Activated CD8-positive, alpha-beta memory T cell treated with anti-CD3 and anti-CD28 coated beads, Interleukin-2, amount 10 ng/mL, durations not matched to agents 7 days and 5 days (primary cell): ENCODE measurements around the gene BCAS2. TPM values are rescaled to one million over a fixed set of nuclear protein-coding genes. Genes with fewer than 3 reads are reported as not detected.
"Not testable (repeated sequence)": the region's sequence is repeated elsewhere in the genome, so short reads cannot be mapped to it uniquely, and the experiment has no call there.

Experiments used
- ATAC-seq: fragments of 150-1000 bp; cut with Tn5 transposase; one replicate; pipeline ENCODE4 v1.10.0; 2021; ENCODE audit warnings: moderate library complexity
- CTCF ChIA-PET: fragments of 350-600 bp; sonication (Branson Sonifier 250); formaldehyde crosslinking; loops from one replicate; lab custom pipeline; 2021; ENCODE audit warnings: antibody characterized with exemption; lab: Charles Lee
- DNase-seq: peaks from one replicate; pipeline ENCODE4 v3.0.0-alpha.2; 2020
- H3K27ac Mint-ChIP-seq: one replicate; pipeline ENCODE4 v1.8.0; 2021; ENCODE audit warnings: mild to moderate bottlenecking, mixed read lengths
- H3K27me3 Mint-ChIP-seq: one replicate; pipeline ENCODE4 v1.8.0; 2021; ENCODE audit warnings: mixed read lengths
- H3K36me3 Mint-ChIP-seq: one replicate; pipeline ENCODE4 v1.8.0; 2021; ENCODE audit warnings: mild to moderate bottlenecking, mixed read lengths
- H3K4me1 Mint-ChIP-seq: one replicate; pipeline ENCODE4 v1.8.0; 2021; ENCODE audit warnings: mixed read lengths
- H3K4me3 Mint-ChIP-seq: one replicate; pipeline ENCODE4 v1.8.0; 2021; ENCODE audit warnings: mild to moderate bottlenecking, moderate library complexity, mixed read lengths
- H3K9me3 Mint-ChIP-seq: one replicate; pipeline ENCODE4 v1.8.0; 2022; ENCODE audit warnings: low read depth, mixed read lengths
- total RNA-seq, 2 experiments: library from RNA; stranded (reverse); gene quantifications; one replicate each; pipeline ENCODE4 v1.2.3, GENCODE V29; 2021

The BCAS2 gene
- total RNA-seq, 2 experiments from 2014 or later = 36.3 to 44.1 TPM

DNA sequence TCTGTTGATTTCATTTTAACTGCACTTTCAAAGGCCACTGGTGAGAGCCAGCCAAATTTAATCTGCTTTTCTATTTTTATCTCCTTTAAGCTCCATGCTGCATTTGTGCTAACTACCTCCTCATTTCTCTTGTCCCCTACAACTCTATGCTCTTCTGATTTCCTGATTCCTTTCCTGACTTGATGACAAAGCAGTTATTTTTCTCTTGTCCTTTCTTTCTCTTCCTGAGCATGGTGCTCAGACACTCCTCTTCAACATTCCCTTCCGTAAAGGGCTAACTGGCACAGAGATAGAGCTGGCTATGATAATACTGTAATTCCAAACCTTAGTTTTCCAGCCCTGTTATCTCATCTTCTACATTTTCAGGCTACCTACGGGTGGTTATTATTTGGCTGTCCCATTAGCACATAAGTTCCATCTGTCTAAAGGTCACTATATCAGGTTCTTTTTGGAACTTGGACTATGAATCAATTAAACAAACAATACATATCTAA lies 6.8 kb upstream of the BCAS2 start:
- no peak for DNase-seq
- Mint-ChIP-seq H3K27ac (no peak overlapping the region), H3K4me3 (no peak overlapping the region), H3K27me3 (peaks cover 10% of the 10 kb centered on the region), H3K36me3 (peaks cover 2% of the 10 kb centered on the region), H3K9me3 (no peaks in the 10 kb centered on the region), H3K4me1 (peaks cover 2% of the 10 kb centered on the region)
- CTCF ChIA-PET = no interaction called here
- ATAC-seq = no peak

DNA sequence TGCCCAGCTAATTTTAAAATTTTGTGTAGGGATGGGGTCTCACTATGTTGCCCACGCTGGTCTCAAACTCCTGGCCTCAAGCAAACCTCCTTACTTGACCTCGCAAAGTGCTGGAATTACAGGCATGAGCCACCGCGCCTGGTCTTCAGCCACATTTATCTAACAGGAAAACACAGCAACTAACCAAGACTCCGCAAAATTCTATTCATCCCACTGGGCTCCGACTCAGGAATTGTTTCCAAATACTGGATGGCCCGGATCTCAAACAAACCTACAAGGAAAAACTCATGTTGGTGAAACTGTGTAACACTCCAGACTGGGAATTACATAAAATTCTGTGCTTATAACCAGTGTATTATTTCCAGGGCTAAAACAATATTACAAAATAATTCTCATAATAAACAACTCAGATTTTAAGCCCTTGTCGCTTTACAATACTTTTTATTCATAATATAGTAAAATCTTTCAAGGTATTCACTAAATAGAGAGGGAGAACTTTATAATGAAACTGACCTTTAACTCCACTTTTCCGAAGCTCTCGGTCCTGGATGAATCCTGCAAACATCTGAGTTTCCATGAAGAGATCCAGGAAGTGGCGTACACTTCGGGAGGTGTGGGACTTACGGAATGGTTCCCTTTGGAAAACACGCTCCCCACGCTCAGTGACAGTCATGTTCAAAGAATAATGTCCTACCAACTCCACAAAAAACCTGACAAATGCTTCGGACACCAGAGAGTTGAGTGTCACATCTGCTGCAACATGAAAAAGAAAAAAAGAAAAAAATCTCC lies 6.0 kb upstream of the BCAS2 start:
- Mint-ChIP-seq H3K27me3 (peaks cover 6% of the 10 kb centered on the region), H3K27ac (no peak overlapping the region), H3K4me1 (peaks cover 4% of the 10 kb centered on the region), H3K4me3 (no peak overlapping the region), H3K9me3 (no peaks in the 10 kb centered on the region), H3K36me3 (peaks cover 2% of the 10 kb centered on the region)
- CTCF ChIA-PET = interaction anchor here (1.3 kb wide), 1 partner anchor 240 kb away, joined by 3 read pairs; no protein-coding TSS in a partner anchor
- DNase-seq (no peak), ATAC-seq (no peak)

DNA sequence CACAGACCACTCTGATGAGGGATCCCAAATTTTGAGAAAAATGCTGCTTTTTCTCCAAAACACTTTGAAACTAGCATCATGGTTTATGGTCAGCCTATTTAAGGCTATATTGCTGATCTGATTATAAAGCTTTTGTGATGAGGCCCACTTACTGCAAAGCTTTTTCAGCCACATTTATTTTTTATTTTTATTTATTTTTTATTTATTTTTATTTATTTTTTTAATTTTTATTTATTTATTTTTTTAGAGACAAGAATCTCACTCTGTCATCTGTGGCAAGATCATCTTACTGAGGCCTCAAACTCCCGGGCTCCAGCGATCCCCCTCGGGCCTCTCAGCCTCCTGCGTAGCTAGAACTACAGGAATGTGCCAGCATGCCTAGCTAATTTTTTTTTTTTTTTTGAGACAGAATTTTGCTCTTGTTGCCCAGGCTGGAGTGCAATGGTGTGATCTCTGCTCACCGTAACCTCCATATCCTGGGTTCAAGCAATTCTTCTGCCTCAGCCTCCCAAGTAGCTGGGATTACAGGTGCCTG lies 5.2 kb upstream of the BCAS2 start:
- ATAC-seq = no peak
- peaks cover 6% of the 10 kb centered on the region for H3K27me3 Mint-ChIP-seq
- H3K9me3 Mint-ChIP-seq = no peaks in the 10 kb centered on the region
- CTCF ChIA-PET = interaction anchor here (1.3 kb wide), 1 partner anchor 239 kb away, joined by 3 read pairs; no protein-coding TSS in a partner anchor
- no peak overlapping the region for H3K4me3 Mint-ChIP-seq
- no peak overlapping the region for H3K27ac Mint-ChIP-seq
- H3K4me1 Mint-ChIP-seq = peaks cover 12% of the 10 kb centered on the region
- no peak for DNase-seq
- H3K36me3 Mint-ChIP-seq = peaks cover 2% of the 10 kb centered on the region

DNA sequence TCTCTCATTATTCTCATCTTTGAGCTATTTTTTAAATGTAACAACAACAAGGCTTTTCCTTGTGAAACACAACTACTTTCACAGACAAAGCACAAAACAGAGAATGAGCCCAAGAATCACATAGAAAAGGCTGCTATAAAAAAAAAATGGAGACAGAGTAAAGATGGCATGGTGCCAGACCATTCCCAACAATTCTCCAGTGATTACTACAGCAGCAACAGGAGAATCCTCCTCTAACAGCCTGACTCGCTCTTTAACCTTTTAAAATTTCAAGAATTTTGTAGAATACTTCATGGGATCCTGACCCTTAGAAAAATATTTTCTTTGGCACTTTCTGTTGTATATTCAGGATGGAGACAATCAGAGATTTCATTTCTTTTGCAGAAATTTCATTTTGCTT lies 3.8 kb upstream of the BCAS2 start:
- H3K27me3 Mint-ChIP-seq = peaks cover 6% of the 10 kb centered on the region
- peaks cover 19% of the 10 kb centered on the region for H3K4me1 Mint-ChIP-seq
- DNase-seq (no peak), ATAC-seq (no peak)
- H3K9me3 Mint-ChIP-seq = no peaks in the 10 kb centered on the region
- H3K36me3 Mint-ChIP-seq = peaks cover 4% of the 10 kb centered on the region
- no peak overlapping the region for H3K4me3 Mint-ChIP-seq
- no peak overlapping the region for H3K27ac Mint-ChIP-seq
- CTCF ChIA-PET = no interaction called here

DNA sequence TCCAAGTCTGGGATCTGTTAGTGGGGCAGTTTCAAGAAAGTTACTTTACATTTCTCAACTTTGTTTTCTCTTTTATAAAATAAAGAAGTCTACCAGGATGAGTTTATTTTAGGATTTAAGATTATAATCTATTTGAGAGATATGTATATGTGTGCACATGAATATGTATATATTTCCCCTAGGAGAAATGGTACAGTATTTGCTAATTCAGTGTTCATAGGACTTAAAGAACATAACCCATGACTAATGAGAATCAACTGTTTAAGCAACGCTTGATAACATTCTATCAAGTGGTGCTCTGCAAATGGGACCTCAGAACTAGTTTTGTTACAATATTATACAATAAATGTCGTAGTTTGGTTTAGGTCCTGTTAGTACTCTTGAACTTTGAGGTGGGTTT lies 7.0 kb downstream of the BCAS2 start:
- peaks cover 18% of the 10 kb centered on the region for H3K4me1 Mint-ChIP-seq
- no peak overlapping the region for H3K4me3 Mint-ChIP-seq
- no peak overlapping the region for H3K27ac Mint-ChIP-seq
- H3K27me3 Mint-ChIP-seq = no peaks in the 10 kb centered on the region
- ATAC-seq (no peak), DNase-seq (no peak)
- no peaks in the 10 kb centered on the region for H3K9me3 Mint-ChIP-seq
- peaks cover 48% of the 10 kb centered on the region for H3K36me3 Mint-ChIP-seq
- CTCF ChIA-PET = interaction anchor here (1.0 to 1.5 kb wide), 2 partner anchors 9 to 15 kb away, joined by 3 read pairs; no protein-coding TSS in a partner anchor

DNA sequence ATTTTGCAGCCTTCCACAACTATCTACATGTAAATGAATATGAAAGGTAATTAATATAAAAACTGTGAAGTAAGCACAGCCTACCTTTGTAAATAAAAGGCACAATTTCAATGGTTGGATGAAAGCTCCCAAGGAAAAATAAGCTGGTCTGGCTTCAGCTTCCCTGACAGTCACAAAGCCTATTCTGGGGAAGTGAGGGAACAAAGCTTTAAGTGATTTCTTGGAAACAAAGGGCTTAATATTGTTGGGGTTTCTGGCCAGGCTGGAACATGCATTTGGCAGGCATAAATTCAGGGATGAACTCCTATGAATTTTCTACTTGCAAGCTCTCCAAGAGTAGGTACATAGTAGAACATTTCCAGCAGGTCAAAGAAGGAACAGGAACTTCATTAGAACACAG lies 17.3 kb downstream of the BCAS2 start:
- Mint-ChIP-seq H3K4me1 (no peaks in the 10 kb centered on the region), H3K9me3 (no peaks in the 10 kb centered on the region), H3K4me3 (no peak overlapping the region), H3K27ac (no peak overlapping the region), H3K36me3 (peaks cover 37% of the 10 kb centered on the region), H3K27me3 (no peaks in the 10 kb centered on the region)
- CTCF ChIA-PET = no interaction called here
- no peak for DNase-seq
- ATAC-seq = no peak

DNA sequence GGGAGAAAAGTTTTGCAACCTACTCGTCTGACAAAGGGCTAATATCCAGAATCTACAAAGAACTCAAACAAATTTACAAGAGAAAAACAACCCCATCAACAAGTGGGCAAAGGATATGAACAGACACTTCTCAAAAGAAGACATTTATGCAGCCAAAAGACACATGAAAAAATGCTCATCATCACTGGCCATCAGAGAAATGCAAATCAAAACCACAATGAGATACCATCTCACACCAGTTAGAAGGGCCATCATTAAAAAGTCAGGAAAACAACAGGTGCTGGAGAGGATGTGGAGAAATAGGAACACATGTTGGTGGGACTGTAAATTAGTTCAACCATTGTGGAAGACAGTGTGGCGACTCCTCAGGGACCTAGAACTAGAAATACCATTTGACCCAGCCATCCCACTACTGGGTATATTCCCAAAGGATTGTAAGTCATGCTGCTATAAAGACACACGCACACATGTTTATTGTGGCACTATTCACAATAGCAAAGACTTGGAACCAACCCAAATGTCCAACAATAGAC lies 18.4 kb downstream of the BCAS2 start:
- DNase-seq, CTCF ChIA-PET, H3K27ac Mint-ChIP-seq, H3K4me1 Mint-ChIP-seq, H3K4me3 Mint-ChIP-seq, H3K9me3 Mint-ChIP-seq, ATAC-seq, H3K27me3 Mint-ChIP-seq: not testable (repeated sequence)
- peaks cover 34% of the 10 kb centered on the region for H3K36me3 Mint-ChIP-seq

DNA sequence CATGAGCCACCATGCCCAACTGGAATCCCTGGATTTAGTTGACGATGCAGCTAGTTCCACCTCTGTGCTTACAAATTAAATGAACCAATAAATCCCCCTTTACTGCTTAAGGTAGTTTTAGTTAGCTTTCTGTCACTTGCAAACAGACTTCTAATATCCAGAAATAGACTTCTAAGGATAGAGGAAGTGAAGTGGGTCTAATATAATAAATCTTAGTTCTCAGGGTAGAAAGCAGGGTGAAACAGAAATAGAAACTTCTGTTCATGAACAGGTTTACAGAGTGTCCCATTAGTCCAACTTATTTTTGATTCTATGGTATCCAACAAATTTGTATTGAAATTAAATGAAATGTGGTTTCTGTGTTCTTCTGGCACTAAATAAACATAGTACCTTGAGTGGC lies 20.1 kb downstream of the BCAS2 start:
- no peaks in the 10 kb centered on the region for H3K9me3 Mint-ChIP-seq
- ATAC-seq = no peak
- H3K36me3 Mint-ChIP-seq = peaks cover 20% of the 10 kb centered on the region
- H3K4me3 Mint-ChIP-seq = no peak overlapping the region
- no peak overlapping the region for H3K27ac Mint-ChIP-seq
- no peaks in the 10 kb centered on the region for H3K4me1 Mint-ChIP-seq
- H3K27me3 Mint-ChIP-seq = no peaks in the 10 kb centered on the region
- CTCF ChIA-PET = interaction anchor here (0.6 kb wide), 1 partner anchor 2000 kb away, joined by 4 read pairs; no protein-coding TSS in a partner anchor
- no peak for DNase-seq

DNA sequence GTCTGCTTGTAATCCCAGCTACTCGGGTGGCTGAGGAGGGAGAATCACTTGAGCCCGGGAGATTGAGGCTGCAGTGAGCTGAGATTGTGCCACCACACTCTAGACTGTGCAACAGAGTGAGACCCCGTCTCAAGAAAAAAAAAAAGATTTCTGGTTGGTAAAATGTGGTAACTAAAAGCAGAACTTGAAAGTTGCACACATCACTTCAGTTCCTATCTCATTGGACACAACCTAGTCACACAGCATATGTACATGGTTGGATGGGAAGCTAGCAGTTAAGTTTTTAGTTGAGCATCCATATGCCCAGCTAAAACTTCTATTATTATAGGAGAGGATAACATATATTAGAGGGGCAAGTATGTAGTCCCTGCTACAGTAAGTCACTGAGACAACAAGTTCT lies 22.1 kb downstream of the BCAS2 start:
- CTCF ChIA-PET = interaction anchor here (1.1 to 1.9 kb wide), 2 partner anchors 14 to 212 kb away, joined by 3 to 10 read pairs; no protein-coding TSS in a partner anchor
- no peak for ATAC-seq
- no peak overlapping the region for H3K27ac Mint-ChIP-seq
- no peak for DNase-seq
- peaks cover 6% of the 10 kb centered on the region for H3K36me3 Mint-ChIP-seq
- H3K9me3 Mint-ChIP-seq = no peaks in the 10 kb centered on the region
- H3K4me3 Mint-ChIP-seq = no peak overlapping the region
- no peaks in the 10 kb centered on the region for H3K27me3 Mint-ChIP-seq
- no peaks in the 10 kb centered on the region for H3K4me1 Mint-ChIP-seq

DNA sequence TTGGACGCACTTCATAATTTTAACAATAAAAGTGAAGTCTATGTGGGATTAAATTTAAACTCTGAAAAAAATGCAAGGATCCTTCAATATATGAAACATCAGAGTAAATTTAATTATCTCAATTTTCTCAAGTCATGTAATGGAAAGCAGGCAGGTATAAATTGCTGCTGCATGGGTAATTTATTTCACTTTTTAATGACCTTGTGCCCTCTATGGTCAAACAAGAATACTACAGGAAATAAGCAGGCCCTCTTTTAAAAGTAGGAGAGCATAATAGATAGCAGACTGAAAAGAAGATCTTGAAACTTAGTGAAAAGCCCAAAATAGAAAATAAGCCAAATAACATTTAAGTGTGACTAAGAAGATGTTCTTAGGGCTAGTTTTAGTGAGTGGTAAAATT lies 22.9 kb downstream of the BCAS2 start:
- CTCF ChIA-PET = interaction anchor here (0.9 to 1.9 kb wide), 2 partner anchors 212 to 213 kb away, joined by 3 to 10 read pairs; no protein-coding TSS in a partner anchor
- DNase-seq = no peak
- no peaks in the 10 kb centered on the region for H3K9me3 Mint-ChIP-seq
- no peaks in the 10 kb centered on the region for H3K27me3 Mint-ChIP-seq
- H3K36me3 Mint-ChIP-seq = peaks cover 6% of the 10 kb centered on the region
- ATAC-seq = no peak
- no peak overlapping the region for H3K27ac Mint-ChIP-seq
- no peaks in the 10 kb centered on the region for H3K4me1 Mint-ChIP-seq
- H3K4me3 Mint-ChIP-seq = no peak overlapping the region

DNA sequence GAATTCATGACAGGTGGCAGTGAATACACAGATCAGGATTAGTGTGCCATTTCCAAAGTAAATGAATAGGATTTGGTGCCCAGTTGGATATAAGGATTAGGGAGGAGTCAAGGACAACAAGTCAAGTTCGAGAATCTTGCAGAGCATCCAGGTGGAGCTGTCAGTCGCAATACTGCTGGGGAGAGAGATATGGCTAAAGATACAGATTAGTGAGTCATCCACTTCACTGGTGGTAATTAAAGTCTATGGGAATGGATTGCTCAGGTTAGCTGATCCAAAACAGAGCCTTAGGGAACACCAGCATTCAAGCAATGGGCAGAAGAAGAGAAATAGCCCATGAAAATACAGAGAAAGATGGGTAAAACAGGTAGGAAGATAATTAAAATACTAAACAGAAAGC lies 26.8 kb downstream of the BCAS2 start:
- Mint-ChIP-seq H3K27me3 (no peaks in the 10 kb centered on the region), H3K4me1 (no peaks in the 10 kb centered on the region), H3K36me3 (no peaks in the 10 kb centered on the region), H3K27ac (no peak overlapping the region), H3K4me3 (no peak overlapping the region), H3K9me3 (no peaks in the 10 kb centered on the region)
- CTCF ChIA-PET = interaction anchor here (1.5 kb wide), 1 partner anchor 208 kb away, joined by 3 read pairs; no protein-coding TSS in a partner anchor
- DNase-seq (no peak), ATAC-seq (no peak)

DNA sequence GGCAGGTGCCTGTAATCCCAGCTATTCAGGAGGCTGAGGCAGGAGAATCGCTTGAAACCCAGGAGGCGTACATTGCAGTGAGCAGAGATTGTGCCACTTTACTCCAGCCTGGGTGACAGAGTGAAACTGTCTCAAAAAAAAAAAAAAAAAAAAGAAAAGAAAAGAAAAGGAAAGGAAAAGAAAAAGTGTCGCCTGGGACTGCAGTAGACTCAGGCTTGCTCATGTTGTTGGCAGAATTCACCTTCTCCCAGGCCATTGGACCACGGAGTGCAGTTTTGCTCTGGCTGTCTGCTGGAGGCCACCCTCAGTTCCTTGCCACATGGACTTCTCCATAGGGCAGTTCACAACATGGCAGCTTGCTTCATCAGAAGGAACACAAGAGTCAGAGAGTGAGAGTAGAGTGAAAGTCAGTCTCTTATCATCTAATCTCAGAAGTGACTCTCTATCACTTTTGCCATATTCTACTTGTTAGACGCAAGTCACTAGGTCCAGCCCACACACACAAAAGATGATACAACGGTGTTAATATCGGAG lies 29.2 kb downstream of the BCAS2 start:
- Mint-ChIP-seq H3K27ac (no peak overlapping the region), H3K27me3 (no peaks in the 10 kb centered on the region), H3K9me3 (no peaks in the 10 kb centered on the region)

DNA sequence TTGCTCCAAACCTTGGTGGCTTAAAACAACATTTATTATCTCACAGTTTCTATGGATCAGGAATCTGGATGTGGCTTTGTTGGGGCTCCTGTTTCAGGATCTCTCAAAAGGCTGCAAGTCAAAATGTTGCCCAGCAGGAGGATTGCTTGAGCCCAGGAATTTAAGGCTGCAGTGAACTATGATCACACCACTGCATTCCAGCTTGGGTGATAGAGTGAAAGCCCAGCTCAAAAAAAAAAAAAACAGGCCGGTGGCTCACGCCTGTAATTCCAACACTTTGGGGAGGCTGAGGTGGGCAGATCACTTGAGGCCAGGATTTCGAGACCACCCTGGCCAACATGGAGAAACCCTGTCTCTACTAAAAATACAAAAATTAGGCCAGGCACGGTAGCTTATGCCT lies 30.0 kb downstream of the BCAS2 start:
- Mint-ChIP-seq H3K4me1 (no peaks in the 10 kb centered on the region), H3K27ac (no peak overlapping the region), H3K4me3 (no peak overlapping the region), H3K36me3 (no peaks in the 10 kb centered on the region), H3K9me3 (no peaks in the 10 kb centered on the region), H3K27me3 (no peaks in the 10 kb centered on the region)
- DNase-seq (no peak), ATAC-seq (no peak)
- CTCF ChIA-PET = interaction anchor here (0.7 kb wide), 1 partner anchor 599 kb away, joined by 3 read pairs; no protein-coding TSS in a partner anchor

More for the DNA sequence above, 29.2 kb downstream of the BCAS2 start:
- no peak for DNase-seq
- no peak overlapping the region for H3K4me3 Mint-ChIP-seq
- H3K36me3 Mint-ChIP-seq = no peaks in the 10 kb centered on the region
- ATAC-seq = no peak
- CTCF ChIA-PET = interaction anchor here (0.7 kb wide), 1 partner anchor 600 kb away, joined by 3 read pairs; no protein-coding TSS in a partner anchor
- no peaks in the 10 kb centered on the region for H3K4me1 Mint-ChIP-seq
